HG03558 (cell line): ENCODE data around the gene SOCS3.
"Not testable (repeated sequence)": the region's sequence is repeated elsewhere in the genome, so short reads cannot be mapped to it uniquely, and the experiment has no call there.

ENCODE experiments used
- ATAC-seq: cut with Tn5 transposase; IDR thresholded peaks from one replicate; pipeline ENCODE4 v1.9.1; 2021; ENCODE audit warnings: moderate number of reproducible peaks; ENCODE audit not compliant: unreplicated experiment; ENCODE audit errors: extremely low read depth

SOCS3 gene

GRCh38 chr17:78315355-78316114 is 44.3 kb downstream of the SOCS3 start:
- ATAC-seq = no peak

- ATAC-seq = no peak
Observed at GRCh38 chr17:78314683-78315354, 45.1 kb downstream of the SOCS3 start.

DNA sequence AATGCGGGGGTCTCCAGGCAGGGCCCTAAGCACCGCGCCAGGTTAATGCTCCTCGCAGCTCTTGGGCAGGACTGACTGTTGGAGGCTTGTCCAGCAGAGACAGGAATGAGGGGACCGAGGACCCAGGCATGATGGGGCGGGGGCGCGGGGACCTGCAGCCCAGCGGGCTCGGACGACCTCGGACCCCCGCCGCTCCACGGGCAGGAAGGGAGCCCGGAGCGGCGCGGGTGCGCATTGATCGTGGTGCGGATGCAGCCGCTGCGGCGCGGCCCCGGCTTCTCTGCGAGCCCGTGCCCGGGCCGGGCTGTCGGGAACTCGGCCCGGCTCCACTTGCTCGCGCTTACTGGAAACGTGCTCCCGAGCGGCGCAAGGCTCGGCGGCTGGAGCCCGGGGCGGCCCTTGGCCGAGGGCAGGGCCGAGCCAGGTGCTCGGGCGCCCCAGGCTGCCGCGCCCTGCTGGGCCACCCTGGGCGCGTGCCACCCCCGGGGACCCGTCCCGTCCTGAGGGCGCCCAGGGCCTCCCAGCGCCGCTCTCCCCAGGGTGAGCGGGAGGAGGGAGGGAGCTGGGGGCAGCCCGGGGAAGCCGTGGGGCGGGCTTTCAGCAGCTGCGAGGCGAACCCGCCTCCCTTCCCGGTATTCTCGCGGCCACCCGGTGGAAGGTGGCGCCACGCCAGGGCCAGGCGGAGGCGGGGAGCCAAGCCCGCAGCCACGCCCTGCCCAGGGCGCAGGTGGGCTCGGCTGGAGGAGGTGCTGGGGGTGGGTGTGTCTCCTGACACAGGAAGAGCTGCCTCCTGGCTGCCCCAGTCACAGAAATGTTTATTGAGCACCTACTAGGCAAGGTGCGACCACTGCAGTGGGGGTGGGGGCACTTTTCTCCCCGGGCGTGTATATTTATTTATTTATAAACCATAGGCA is 45.9 kb downstream of the SOCS3 start:
- no peak for ATAC-seq

DNA sequence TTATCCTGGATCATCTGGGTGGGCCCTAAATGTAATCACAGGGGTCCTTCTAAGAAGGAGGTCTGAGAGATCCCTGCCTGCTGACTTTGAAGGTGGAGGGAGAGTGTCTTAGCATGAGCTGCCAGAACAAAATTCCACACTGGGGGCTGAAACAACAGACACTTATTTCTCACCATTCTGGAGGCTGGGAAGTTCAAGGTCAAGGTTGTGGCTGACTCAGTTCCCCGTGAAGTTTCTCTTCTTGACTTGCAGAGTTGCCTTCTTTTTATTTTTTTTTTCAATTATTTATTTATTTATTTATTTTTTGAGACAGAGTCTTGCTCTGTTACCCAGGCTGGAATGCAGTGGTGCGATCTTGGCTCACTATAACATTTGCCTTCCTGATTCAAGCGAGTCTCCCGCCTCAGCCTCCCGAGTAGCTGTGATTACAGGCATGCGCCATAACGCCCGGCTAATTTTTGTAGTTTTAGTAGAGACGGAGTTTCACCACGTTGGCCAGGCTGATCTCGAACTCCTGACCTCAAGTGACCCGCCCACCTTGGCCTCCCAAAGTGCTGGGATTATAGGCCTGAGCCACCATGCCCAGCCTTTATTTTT is 50.1 kb downstream of the SOCS3 start:
- not testable (repeated sequence) for ATAC-seq

- ATAC-seq = no peak
Observed at GRCh38 chr17:78307887-78308638, 51.8 kb downstream of the SOCS3 start.

DNA sequence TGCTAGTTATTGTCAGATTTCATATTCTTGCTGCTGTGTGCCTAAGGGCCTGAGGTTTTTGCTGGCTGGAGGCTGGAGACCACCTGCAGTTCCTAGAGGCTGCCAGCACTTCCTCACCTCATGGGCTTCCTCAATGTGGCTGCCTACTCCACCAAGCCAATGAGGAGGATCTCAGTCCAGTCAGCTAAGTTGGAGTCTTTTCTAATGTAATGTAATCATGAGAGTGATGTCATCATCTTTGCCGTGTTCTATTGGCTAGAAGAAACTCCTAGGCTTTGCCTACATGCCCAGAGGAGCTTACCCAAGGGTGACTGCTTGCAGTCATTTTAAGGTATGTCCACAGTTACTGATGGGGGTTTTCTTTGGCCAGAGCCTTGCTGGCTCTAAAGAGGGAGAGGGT is 53.0 kb downstream of the SOCS3 start:
- ATAC-seq = no peak
